GM19351 (cell line): ENCODE results near the gene SIT1.
"Not testable (repeated sequence)": the region's sequence is repeated elsewhere in the genome, so short reads cannot be mapped to it uniquely, and the experiment has no call there.

Source experiments
- ATAC-seq: cut with Tn5 transposase; IDR thresholded peaks from one replicate; pipeline ENCODE4 v1.9.1; 2021; ENCODE audit warnings: mild to moderate bottlenecking, moderate library complexity; ENCODE audit not compliant: unreplicated experiment

Gene SIT1

DNA sequence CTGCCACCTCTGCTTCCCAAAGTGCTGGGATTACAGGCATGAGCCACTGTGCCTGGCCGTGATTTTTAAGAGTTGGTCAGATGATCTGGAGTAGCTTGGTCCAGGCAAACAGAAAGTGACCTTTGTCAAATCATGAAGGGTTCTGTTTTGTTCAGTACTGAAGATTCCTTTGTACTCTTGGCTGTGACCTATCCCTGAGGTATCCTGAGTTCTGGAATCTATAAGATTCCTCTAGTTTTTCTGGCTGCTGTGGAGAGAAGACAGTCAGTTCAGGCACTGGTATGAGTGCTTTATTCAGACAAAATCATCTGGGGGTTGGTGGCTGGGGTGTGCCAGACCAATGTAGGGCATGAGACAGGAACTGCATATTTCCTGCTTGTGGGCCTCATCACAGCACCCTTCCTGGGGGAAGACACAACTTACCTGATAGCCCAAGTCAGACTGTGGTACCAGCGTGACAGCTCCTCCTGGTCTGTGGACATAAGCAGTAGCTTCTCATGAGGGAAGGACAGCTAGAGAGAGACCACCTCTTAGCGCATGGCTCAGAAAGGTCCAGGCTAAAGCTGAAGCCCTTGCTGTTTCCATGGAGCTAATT lies 11.1 kb upstream of the SIT1 start:
- no peak for ATAC-seq

DNA sequence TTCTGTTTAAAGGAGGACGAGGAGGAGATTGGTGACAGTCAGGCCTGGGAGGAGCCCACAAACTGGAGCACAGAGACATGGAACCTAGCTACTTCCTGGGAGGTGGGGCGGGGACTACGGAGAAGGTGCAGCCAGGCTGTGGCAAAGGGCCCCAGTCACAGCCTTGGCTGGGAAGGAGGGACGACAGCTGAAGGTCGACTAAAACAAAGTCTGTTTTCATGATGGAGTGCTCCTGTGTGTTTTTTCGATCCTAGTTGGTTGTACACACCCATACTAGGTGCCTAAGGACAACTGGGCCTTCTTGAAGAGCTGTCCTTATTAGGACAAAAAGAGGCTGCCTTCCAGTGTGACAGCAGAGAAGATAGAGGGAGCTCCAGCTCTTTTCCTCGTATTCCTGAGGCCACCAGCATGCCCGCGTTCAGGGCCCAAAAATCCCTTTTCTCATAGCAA lies 10.3 kb upstream of the SIT1 start:
- ATAC-seq = no peak

GRCh38 chr9:35659340-35659739 lies 8.6 kb upstream of the SIT1 start:
- ATAC-seq = no peak

DNA sequence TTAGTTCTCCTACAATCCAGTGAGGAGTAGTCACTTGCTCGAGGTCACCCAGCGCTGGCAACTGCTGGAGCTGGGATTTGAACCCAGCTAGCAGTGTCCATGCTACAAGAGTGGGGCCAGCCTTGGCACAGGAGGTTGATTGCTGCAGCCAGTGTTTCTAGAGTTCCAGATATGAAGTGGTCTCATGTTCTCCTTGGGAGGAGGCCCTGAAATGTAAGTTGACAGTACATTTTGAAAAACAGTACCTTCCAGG lies 8.2 kb upstream of the SIT1 start:
- no peak for ATAC-seq

DNA sequence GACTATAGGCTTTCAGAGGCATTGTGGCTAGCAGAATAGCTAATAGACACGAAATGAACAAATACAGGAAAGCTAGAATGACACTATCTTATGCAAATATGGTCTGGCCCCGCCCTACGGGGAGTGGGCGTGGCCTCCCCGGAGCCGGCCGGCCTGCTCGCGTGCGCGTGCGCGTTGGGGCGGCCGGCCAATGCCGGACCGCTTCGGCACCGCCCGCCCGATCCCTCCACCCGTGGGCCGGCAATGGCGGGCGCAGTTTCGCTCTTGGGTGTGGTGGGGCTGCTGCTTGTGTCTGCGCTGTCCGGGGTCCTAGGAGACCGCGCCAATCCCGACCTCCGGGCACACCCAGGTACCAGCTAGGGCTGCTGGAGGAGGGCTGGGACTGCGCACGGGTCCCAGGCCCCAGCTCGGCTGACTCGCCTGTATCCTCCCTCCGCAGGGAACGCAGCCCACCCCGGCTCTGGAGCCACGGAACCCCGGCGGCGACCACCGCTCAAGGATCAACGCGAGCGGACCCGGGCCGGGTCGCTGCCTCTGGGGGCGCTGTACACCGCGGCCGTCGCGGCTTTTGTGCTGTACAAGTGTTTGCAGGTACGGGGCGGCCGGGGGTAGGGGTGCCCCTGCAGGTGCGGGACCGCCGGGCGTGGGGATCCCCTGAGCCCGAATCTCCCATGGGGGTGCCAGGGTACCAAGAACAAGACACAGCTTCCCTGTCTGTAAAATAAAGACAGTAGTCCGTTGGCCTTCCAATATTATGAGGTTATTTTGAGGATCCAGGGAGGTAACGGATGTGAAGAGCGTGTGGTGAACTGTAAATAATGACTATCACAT lies 7.6 kb upstream of the SIT1 start, which contains the start of gene CCDC107:
Gene CCDC107, plus strand, starts transcription at position 156 of the 831 bp plus-strand sequence. Its CDS starts 88 bp downstream, at position 244.
- ATAC-seq = peak; percentile 64

GRCh38 chr9:35657546-35658136 lies 6.9 kb upstream of the SIT1 start, which contains the start of gene RMRP:
TSS of gene RMRP (minus strand) at chr9:35658019.
- ATAC-seq = peak; percentile 82

DNA sequence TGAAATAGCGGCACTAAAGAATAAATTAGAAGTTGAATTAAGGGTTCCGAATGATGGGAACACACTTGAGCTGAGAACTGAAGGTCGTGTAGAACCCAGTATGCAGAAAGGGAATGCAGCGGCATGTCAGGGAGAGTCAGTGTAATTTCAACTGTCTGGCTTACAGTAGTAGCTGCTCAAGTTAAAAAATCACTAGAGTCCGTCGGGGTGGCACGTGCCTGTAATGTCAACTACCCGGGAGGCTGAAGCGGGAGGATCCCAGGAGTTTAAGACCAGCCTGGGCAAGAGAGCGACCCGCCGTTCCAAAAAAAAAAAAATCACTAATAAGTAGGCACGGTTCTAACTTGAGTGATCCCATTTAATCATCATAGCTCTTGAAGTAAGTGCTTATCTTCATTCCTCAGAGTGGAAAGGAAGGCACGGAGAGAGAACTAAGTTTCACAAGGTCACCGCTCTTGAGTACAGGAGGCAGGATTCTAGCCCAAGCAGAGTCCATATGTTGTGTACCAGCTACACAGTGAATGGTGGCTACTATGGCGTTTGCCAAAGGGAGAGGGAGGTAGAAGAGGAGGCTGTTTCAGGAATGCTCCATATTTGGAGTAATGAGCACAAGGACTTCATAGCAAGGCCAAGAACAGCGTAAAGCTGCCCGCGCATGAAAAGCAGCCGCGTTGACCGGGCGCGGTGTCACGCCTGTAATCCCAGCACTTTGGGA lies 6.3 kb upstream of the SIT1 start:
- ATAC-seq = no peak

GRCh38 chr9:35656348-35656747 lies 5.6 kb upstream of the SIT1 start:
- no peak for ATAC-seq

DNA sequence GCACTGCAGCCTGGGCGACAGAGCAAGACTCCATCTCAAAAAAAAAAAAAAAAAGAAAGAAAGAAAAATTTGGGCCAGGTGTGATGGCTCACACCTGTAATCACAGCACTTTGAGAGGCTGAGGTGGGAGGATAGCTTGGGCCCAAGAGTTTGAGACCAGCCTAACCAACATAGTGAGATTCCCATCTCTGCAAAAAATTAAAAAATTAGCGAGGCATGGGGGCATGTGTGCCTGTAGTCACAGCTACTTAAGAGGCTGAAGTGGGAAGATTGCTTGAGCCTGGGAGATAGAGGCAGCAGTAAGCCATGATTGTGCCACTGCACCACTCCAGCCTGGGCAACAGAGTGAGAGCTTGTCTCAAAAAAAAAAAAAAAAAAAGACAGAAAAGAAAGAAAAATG lies 2.9 kb upstream of the SIT1 start:
- ATAC-seq = no peak

GRCh38 chr9:35652829-35653209 lies 2.1 kb upstream of the SIT1 start:
- ATAC-seq = no peak

GRCh38 chr9:35651956-35652828 lies 1.5 kb upstream of the SIT1 start:
- no peak for ATAC-seq

DNA sequence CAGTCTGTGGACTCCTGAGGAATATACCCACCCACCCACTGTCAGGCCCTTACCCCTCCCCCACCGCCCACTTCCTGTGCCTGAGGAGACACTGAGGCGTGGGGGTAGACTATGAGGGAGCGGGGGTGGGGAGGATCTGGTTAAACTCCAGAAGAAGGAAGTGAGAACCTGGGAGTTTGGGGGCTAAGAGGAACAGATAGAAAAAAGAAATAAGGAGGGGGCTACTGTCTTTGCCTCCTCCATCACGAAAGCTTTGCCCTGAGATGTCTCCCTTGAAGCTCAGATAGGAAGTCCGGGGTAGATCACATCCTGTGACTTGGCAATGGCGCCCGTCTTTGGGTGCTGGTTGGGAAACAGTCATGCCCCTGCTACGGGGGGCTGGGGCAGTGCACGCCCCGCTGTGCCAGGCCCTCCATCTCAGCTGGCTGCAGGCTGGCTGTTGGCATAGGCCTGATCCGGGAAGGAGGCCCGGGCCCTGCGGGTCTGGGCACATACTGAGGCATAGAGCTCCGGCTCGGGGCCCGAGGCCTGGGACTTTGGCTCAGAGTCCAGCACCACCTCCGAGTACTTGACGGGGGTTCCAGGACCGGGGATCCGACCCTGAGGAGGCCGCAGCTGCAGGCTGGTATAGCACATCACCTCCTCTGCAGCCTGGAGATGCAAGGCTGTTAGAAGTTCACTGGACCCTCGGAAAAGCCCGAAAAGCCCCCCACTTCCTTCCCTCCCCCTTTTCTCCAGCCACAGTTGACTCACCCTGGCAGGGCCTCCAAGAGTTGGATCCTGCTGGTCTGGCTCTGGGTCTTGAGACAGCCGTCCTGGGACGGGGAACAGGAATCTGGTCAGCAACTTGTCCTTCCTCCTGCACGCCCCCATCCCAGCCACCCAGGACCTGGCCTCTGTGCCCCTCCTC lies 1.0 kb downstream of the SIT1 start:
- no peak for ATAC-seq

GRCh38 chr9:35646533-35647265 lies 4.0 kb downstream of the SIT1 start:
- ATAC-seq = peak; percentile 80

DNA sequence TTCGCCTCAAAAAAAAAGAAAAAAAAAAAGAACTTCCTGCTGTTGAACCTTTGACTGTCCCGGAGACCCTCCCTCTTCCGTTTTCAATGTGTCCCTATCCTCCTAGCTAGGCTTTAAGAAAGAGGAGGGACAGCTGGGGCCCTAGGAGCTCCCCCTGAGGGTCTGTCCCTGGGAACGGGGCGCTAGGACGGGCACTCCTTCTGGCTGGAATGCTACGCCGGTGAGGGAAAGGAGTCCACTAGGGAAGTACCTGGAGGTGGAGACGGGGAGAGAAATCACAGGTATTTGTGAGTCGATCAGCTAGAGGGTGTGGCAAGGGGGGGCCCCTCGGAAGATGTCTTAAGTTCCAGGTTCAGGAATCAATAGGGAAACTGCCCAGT lies 4.6 kb downstream of the SIT1 start:
- no peak for ATAC-seq

GRCh38 chr9:35645736-35646135 lies 5.0 kb downstream of the SIT1 start:
- ATAC-seq = not testable (repeated sequence)

- no peak for ATAC-seq
Measured at GRCh38 chr9:35643046-35643445, 7.7 kb downstream of the SIT1 start.

DNA sequence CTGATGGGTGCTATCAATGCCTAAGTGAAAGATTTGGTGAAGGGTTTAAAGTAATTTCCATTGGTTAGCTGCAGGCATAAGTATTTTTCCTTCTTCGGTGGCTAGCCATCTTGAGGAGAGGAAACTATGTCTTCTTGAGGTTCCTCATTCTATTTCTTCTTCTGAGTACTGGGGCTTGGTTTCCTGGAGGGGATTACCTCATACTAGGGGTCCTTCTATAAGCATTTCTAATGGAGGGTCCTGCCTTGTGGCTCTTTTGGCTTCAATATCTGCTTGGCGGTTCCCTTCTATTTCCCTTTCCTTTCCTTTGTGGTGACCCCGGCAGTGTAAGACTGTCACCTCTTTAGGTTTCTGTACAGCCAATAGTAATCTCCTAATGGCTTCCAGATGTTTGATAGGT lies 9.3 kb downstream of the SIT1 start:
- ATAC-seq = not testable (repeated sequence)

DNA sequence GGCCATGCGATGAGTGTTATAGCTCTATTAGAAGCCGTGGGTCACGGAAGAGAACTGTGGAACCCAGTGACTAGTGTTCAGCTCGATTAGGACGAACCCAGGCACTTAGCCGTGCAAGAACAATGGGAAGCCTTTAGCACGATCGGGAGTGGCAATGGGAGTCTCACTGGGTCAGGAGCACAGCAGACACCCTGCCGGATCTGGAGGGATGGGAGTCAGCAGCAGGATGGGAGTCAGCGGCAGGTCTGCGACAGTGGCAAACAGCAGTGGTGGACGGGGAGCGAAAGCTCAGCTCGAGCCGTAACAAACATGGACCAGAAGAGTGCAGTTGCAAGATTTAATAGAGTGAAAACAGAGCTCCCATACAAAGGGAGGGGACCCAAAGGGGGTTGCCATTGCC lies 10.3 kb downstream of the SIT1 start:
- not testable (repeated sequence) for ATAC-seq

DNA sequence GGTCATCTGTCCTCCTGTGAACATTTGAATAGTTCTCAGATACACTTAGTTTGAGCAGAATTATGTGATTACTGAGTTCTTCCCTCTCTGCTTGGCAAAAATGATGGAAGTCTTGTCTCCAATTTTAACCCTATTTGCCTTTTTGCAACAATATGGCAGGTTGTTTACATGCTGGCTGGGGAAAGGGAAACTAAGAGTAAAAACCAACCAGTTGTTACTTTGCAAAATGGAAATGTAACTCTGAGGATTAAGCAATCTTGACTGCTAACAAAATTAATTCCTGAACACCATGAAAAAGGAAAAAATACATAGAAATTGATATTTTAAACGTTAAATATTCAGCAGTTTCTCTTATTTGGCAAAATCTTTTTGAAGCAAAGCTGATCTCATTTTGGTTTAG lies 11.1 kb downstream of the SIT1 start:
- no peak for ATAC-seq
